Activated CD8-positive, alpha-beta memory T cell treated with anti-CD3 and anti-CD28 coated beads for 4 hours (primary cell): Measurements from ENCODE around the gene UGCG.
"Not testable (repeated sequence)": the region's sequence is repeated elsewhere in the genome, so short reads cannot be mapped to it uniquely, and the experiment has no call there.

Experiments
- DNase-seq, 2 donors: peaks; one replicate each; pipeline ENCODE4 v3.0.0-alpha.2; 2020; ENCODE audit warnings: low read depth in 2 of 2

UGCG gene

GRCh38 chr9:111919875-111920274, 23.3 kb downstream of the UGCG start:
- no peak for DNase-seq

- DNase-seq = no peak
These were observed 23.9 kb downstream of the UGCG start for GRCh38 chr9:111920531-111920930.

- DNase-seq = no peak
These were observed 25.9 kb downstream of the UGCG start for GRCh38 chr9:111922324-111923013.

DNA sequence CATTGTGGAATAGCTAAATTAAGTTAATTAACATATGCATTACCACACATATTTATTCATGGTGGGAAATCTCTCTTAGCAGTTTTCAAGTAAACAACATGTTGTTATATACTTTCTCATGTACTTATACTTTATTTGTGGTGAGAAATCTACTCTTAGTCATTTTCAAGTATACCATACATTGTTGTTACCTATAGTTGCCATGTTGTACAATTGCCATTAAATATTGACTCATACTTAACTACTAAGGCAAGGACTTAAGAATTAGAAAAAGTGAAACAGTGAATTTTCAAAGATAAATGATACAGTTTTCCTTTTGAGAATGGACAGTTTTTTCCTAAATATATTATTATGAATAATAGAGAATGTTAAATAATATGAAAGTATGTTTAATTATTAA, 27.7 kb downstream of the UGCG start:
- no peak for DNase-seq

GRCh38 chr9:111925017-111925770, 28.6 kb downstream of the UGCG start:
- DNase-seq = no peak

DNA sequence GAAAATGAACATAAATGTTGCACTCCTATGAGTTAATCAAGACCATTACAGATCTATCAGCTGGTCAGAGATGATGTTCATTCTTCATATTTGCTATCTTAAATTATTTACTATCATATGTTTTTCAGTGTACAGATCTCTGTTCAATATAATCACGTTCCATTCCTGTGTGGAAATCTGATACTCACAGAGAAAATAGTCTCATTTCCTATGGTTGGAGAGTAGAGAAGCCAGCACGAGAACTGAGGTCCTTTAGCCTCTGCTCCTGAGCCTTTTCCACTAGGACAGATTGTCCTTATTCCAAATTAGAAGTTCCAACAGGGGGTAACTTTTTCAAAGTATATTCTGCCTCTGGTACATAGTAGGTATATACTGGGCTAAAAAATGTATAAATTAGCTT, 29.2 kb downstream of the UGCG start:
- no peak for DNase-seq

- DNase-seq = peak; percentile 6 to 41
These were observed 29.8 kb downstream of the UGCG start for GRCh38 chr9:111926421-111926875.

DNA sequence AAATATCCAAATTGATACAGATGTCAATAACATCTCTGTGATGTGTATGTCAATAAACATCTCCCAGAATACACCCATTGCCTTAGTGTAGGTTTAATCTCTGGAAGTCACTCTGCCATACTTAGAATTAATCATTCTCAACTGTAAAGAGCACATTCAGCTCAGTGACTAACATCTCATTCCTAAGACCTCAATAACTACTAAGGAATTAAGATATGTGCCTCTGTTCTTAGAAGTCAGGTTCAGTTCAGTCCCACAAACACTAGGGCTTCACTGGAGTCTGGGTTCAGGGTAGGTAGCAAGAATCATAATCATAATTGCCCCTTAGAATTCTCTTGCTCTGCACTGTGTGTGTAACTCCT, 31.7 kb downstream of the UGCG start:
- DNase-seq = no peak

DNA sequence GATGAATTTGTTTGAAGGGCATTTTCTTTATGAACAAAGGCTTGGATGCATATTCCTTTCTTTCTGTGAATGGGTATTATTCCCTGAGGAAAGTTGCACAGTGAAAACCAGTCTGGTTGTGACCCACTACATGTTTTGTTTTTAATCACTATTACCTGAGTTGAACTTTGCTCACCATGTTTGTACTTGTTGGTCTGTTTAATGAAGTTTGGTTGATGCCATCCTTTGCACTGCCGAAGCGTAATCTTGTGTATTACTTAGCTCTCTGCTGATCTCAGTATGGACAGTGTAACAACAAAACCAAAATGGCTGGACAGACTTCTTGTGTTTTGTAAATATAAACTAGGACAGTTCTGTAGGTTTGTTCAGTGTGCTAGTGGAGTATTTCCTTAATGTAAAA, 38.1 kb downstream of the UGCG start:
- no peak for DNase-seq

- DNase-seq = no peak
These were observed 39.8 kb downstream of the UGCG start for GRCh38 chr9:111936391-111936790.

DNA sequence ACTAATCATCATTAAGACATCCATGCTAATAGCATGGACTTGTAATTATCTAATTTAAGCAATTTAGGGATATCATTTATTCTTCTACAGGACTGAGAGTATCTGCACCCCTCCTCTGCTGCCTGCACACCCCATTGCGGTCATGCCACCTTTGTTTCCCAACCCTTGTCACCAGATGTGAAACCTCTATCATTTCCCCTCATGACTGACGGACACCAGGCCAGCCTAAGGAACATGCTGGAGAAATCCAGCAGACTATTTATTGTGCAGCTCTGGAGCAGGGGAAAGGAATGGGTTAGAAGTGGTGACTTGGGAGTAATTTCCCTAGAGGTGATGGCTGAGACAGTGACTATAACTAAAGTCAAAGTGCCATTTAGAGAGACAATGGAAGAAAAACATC, 40.7 kb downstream of the UGCG start:
- DNase-seq = no peak

- peak; percentile 10 to 17 for DNase-seq
These were observed 41.3 kb downstream of the UGCG start for GRCh38 chr9:111937781-111938426.

GRCh38 chr9:111938427-111938800, 41.8 kb downstream of the UGCG start:
- no peak for DNase-seq

GRCh38 chr9:111939322-111939721, 42.7 kb downstream of the UGCG start:
- DNase-seq = no peak

DNA sequence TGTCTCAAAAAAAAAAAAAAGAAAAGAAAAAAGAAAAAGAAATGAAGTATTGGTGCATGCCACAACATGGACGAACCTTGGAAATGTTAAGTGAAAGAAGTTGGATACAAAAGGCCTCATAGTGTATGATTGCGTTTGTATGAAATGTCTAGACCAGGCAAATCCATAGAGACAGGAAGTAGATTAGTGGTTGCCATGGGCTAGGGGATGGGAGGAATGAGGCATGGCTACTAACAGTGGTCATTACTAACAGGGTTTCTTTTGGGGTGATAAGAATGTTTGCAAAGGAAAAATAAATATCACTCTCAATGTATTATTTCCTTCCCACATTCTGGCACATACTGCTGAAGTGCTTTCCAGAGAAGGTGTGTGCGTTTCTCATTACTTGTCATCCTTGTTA, 44.1 kb downstream of the UGCG start:
- no peak for DNase-seq

GRCh38 chr9:111943200-111943599, 46.6 kb downstream of the UGCG start:
- DNase-seq = no peak

- no peak for DNase-seq
These were observed 47.1 kb downstream of the UGCG start for GRCh38 chr9:111943746-111944145.

DNA sequence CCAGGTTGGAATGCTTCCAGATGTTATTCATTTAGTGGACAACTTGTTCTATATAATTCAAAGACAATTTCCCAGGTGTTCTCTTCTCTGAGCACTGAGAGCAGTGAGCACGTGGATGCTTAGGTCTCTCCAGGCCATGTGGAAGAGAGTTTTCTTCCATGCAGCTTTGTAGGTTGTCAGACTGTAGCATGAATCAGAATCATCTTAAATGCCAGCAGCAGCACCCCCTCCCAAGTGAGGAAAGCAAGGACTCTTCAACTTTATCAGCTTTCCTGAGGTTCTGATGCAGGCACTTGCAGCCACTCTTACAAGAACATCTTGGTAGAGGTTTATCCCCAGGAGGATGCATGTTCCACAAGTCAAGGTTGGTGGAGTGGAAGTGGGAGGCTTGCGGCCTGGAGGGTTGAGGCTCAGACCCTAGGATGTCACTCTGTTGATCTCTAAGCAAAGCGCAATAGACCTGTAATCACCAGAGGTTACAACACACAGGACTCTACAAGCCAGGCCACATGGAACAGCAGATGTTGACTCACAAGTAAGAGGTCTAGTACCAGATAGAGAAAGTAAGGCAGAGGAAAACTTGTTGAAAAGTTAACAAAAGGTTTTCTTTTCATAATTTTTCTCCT, 47.7 kb downstream of the UGCG start:
- DNase-seq = no peak

GRCh38 chr9:111945216-111945615, 48.6 kb downstream of the UGCG start:
- DNase-seq = no peak

DNA sequence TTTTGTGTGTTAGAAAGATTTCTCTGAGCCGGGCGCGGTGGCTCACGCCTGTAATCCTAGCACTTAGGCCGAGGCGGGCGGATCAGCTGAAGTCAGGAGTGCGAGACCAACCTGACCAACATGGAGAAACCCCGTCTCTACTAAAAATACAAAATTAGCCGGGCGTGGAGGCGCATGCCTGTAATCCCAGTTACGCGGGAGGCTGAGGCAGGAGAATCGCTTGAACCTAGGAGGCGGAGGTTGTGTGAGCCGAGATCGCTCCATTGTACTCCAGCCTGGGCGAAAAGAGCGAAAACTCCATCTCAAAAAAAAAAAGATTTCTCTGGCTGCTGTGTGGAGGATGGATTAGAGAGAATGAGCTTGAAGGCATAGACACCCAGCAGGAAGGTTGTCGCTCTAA, 51.5 kb downstream of the UGCG start:
- DNase-seq = not testable (repeated sequence)

DNA sequence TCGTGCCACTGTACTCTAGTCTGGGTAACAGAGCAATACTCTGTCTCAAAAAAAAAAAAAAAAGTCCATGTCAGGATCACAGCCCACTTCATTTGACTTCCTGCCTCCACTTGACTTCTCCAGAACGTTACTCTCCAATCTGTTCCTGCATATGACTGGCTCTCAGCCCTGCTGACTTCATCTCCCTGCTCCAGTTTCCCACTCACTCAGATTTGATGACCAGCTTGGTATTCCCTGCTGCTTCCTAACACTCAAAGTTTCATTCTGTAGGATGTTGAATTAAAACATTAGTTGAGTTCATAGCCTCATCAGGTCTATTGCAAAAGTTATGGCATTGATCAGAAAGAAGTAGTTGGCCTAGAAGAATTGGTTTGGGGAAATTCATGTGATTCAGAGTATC, 52.3 kb downstream of the UGCG start:
- DNase-seq = no peak

DNA sequence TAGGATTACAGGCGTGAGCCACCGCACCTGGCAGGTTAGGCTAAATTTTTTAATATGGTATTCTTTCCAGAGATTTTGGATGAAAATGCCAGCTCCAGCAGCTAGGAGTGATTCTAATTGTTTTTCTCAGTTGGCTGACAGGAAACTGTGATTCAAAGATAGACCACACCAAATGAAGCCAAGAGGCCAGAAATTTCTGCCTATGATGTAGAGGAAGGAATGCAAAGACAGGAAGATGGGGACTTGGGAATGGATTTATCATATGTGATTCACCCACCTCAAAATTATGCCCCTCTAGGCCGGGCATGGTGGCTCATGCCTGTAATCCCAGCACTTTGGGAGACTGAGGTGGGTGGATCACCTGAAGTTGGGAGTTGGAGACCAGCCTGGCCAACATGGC, 53.3 kb downstream of the UGCG start:
- no peak for DNase-seq

DNA sequence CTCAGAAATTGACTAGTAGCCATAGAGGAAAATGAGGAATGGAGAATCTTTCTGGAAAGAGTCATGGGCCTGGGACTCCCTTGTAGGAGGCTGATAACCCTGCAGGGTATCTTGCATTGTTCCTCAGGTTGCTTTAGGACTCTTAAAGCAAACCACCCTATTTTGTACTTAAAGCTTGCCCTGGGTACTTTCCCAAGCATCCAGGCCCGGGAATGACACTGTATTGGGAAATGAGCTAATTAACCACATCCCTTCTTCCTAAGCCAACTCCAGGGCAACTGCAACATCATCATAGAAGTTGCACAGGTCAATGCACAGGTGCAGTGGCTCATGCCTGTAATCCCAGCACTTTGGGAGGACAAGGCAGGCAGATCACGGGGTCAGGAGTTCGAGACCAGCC, 55.9 kb downstream of the UGCG start:
- no peak for DNase-seq
